ENCODE measurements around the gene NEMP2.
A peak's percentile ranks its signal among the peaks of the same experiment; 100 is the strongest.
"Not testable (repeated sequence)": the region's sequence is repeated elsewhere in the genome, so short reads cannot be mapped to it uniquely, and the experiment has no call there.

NEMP2 gene

DNA sequence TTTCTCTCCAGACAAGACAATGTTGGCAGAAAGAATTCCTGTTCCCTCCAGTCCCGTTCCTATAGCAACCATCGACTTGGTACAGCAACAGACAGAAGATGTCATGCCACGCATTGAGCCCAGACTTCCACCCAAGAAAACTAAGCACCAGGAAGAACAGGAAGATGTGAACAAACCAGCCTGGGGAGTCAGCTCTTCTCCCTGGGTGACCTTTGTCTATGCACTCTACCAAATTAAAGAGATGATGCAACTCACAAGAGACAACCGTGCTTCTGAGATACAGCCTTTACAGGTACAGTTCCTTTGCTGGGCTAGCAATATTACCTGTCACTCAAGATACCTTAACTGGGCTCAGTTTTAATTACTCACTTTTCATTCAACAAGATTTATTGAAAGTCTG, 37.1 kb downstream of the NEMP2 start:
- H3K27ac ChIP-seq = no peak overlapping the region
- DNase-seq (ENCODE audit: low read depth, low spot score) = no peak

DNA sequence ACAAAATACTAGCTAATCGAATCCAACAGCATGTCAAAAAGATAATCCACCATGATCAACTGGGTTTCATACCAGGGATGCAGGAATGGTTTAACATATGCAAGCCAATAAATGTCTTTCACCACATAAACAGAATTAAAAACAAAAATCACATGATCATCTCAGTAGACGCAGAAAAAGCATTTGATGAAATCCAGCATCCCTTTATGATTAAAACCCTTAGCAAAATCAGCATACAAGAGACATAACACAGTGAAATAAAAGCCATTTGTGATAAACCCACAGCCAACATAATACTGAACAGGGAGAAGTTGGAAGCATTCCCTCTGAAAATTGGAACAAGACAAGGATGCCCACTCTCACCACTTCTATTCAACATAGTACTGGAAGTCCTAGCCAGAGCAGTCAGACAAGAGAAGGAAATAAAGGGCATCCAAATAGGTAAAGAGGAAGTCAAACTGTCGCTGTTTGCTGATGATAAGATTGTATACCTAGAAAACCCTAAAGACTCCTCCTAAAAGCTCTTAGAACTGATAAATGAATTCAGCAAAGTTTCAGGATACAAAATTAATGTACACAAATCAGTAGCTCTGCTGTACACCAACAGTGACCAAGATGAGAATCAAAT, 39.8 kb downstream of the NEMP2 start:
- DNase-seq (ENCODE audit: low read depth, low spot score); H3K27ac ChIP-seq: not testable (repeated sequence)

DNA sequence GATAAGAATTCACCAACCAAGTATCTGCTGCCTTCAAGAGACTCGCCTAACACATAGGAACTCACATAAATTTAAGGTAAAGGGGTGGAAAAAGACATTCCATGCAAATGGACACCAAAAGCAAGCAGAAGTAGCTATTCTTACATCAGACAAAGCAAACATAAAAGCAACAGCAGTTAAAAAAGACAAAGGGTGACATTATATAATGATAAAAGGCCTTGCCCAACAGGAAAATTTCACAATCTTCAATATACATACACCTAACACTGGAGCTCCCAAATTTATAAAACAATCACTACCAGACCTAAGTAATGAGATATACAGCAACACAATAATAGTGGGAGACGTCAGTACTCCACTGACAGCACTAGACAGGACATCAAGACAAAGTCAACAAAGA, 41.4 kb downstream of the NEMP2 start:
- DNase-seq (ENCODE audit: low read depth, low spot score) = no peak
- H3K27ac ChIP-seq = no peak overlapping the region

DNA sequence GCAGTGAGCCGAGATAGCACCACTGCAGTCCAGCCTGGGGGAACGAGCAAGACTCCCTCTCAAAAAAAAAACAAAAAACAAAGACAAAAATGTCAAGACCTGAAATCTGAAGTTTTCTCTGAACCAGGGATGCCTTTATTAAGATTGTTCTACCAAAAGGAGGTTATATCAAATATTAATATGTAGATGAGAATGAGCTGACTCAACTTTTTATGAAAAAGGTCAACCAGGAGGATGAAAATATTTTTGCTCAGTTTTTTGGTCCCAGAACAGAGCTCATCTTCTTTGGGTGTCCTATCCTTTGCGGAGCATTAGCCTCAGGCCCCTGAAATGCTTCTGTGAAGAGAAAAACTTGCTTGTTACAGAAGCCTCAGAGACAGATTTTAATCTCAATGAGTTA, 44.0 kb downstream of the NEMP2 start:
- DNase-seq (ENCODE audit: low read depth, low spot score) = no peak
- no peak overlapping the region for H3K27ac ChIP-seq

DNA sequence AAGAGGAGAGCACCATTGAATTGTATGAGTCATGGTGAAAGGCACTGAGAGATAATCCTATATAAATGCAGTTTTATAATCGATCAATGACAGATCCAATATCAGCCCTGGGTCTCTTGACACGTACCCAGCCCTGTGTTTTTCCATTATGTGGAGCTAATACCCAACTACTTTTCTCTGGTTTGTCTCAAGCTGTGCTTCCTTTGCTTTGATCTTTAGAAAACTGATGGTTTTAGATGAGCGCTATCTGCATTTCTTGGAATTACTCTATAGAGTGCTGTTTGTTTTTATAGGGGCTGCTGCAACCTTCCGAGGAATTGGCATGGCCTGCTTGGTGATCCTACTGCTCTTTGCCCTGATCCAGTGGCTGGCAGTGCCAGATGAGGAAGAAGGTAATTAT, 45.0 kb downstream of the NEMP2 start:
- no peak overlapping the region for H3K27ac ChIP-seq
- DNase-seq (ENCODE audit: low read depth, low spot score) = no peak

DNA sequence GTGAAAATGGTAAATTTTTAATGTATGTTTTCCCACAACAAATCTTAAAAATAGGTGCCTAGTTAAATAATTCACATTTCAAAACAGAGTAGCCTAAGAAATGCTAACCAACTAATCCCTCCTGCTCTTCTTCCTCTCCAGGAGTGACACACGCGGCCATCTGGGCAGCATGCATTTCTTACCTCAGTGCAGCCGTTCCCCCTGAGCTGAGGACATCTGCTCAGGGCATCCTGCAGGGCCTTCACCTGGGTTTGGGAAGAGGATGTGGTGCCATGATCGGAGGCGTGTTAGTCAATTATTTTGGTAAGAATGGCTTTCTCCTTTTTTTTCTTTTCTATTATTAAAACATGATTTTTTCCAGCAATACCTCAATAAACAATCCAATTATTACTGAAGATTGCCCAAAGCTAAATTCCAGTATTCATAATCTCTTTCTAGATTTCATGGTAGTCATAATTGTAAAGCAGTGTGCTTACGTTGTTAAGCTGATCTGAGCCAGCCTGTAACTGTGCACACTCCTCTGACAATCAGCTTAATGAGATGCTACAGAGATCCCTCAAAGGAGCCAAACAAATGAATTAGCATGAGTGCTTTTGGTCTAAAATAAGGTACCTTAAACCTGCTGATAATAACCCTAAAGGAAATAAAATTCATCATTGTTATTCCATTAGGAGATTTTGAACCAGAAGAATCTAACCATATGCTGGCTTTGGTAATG, 45.8 kb downstream of the NEMP2 start:
- DNase-seq (ENCODE audit: low read depth, low spot score) = no peak

DNA sequence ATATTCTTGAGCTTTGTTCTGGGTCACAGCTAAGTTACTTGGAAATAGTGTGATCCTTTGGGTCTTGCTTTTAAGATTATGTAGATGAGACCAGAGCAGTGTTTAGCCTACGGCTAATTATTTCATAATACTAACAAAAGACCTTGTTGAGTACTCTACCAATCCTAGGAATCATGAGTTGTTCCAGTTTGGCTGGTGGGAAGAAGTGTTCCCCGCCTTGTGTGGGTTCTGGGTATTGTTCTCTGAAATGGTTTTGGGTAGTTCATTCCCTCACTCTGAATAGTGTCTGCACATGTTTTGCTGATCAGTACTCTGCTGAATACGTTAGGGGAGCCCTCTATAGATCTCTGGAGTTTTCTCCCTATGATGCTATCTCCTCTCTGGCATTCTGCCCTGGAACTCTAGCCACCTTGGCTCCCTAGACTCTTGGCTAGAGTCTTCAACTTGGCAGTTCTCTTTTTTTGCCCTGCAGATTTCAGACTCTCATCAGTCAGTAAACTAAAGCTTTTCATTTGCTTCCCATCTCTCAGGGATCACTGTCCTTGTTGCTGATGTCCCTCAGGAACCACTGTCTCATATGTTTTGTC, 48.4 kb downstream of the NEMP2 start:
- no peak for DNase-seq (ENCODE audit: low read depth, low spot score)
- H3K27ac ChIP-seq = no peak overlapping the region

More for the DNA sequence above, 45.8 kb downstream of the NEMP2 start:
- H3K27ac ChIP-seq = no peak overlapping the region

DNA sequence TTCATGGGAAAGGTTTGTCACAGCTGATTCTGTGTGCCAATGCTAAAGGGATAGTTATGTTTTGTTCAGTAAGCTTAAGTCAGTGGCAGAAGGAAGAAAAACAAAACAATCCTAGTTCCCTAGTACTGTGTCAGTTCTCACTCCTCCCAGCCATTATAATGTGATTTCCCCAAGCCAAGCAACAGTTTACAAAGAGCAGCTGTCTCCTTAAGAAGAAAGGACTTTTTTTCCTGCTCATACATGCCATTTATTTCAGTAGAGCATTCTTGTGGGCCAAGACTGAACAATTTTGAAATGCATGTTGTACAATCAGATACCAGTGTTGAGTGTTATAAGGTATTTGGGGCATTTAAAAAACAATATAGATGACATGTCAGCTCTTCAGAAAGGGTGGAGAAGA, 52.1 kb downstream of the NEMP2 start:
- no peak for DNase-seq (ENCODE audit: low read depth, low spot score)
- no peak overlapping the region for H3K27ac ChIP-seq

DNA sequence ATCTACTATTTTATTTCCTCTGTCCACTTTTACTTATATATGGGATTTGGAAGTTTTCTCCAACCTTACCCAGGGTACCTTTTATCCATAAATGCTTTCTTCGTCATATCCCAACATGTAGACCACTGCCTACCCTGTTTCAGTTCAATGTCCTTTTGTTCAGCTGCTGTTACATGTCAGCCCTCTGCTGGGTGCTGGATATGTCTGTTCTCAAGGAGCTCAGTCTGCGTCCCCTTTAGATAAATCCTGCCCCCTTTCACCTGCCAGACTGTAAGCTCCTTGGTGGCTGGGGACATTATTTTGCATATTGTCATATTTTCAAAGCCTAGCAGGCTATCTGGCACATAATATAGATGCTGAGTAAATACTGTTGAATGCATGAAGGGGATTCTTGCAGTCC, 53.2 kb downstream of the NEMP2 start:
- DNase-seq (ENCODE audit: low read depth, low spot score) = no peak
- no peak overlapping the region for H3K27ac ChIP-seq

DNA sequence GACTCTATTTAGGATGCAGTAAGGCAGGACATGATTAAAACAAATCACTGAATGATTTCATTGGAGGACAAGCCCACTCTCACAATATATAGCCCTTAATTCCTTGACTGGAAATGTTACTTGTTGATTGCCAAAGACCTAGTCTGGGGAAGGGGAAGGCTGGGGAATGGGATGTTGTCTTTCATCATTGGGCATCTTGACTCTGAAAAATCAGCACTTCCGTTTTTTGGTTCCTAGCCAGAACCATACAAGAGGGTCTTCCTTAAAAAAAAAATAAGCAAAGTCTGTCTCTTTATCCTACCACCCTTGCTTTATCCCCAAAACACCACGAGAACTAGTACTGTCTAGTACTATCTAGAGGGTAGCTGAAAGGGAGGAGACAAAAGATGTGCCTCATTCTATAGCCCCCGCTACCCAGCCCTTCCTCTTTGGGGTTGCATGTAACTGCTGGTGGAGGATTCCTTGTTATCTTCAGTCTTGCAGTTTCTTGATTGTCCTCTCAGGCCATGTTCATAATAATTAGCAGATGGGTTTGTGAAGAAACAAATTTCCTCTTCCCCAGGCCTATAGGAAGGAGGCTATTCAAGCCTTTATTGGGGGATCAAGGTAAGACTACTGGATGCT, 55.8 kb downstream of the NEMP2 start:
- DNase-seq (ENCODE audit: low read depth, low spot score) = no peak
- no peak overlapping the region for H3K27ac ChIP-seq

DNA sequence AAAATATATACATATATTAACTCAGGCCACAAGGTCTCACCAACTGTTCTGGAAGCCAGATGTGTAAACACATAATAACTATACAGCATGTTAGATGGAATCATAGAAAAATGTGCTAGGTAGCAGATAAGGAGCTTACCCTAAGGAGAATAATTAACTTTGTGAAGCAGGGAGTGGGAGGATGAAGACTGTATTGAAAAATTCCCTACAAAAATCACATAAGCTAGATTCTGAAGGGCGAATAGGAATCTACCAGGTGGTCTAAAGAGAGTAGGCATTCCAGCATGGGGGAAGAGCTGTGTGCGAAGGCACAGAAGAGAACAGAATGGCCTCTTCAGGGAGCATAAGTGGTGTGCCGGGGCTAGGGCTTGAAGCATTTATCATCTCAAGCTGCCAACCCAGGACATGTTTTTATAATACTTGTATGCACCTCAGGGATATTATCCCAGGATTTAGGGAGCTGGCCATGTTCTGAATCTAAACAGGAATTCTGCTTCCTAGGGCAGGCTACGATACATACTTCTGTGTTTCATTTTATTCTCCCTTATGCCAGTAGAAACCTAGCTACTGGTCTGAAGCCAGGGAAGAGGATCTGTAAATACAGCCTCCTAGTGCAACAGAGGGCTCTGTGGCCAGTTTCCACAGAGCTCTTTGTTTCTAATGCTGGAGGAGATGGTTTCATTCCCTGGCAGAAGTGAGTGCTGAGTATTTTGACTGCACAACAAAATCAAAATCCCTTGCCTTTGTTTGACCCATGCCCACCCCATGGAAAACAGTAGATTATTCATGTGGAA, 56.7 kb downstream of the NEMP2 start:
- no peak for DNase-seq (ENCODE audit: low read depth, low spot score)
- H3K27ac ChIP-seq = no peak overlapping the region

DNA sequence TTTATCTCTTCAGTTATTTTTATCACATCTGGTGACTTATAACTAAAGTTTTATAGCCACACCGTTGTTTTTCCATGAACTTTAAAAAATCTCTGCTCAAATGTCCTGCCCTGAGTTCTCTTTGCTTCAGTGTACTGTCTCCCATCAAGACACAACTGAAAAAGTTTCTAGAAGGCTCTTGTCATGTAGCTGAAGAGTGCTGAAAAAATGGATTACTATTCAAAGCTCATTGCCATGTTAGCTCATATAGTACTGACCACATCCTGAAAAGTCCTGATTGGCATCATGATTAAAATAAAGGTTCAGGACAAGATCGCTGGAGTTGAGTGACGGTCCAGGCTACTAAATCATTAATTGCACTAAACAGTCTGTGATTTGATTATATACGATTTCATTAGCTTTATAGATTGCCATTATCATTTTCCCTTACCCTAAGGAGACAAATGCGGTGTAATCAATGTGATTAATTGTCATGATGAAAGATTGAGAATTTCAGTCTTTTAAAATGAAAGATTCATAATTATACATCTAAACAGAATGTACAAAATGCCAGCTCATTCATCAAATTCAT, 64.2 kb downstream of the NEMP2 start:
- peak overlapping the region; percentile 69 for H3K27ac ChIP-seq
- DNase-seq (ENCODE audit: low read depth, low spot score) = no peak

DNA sequence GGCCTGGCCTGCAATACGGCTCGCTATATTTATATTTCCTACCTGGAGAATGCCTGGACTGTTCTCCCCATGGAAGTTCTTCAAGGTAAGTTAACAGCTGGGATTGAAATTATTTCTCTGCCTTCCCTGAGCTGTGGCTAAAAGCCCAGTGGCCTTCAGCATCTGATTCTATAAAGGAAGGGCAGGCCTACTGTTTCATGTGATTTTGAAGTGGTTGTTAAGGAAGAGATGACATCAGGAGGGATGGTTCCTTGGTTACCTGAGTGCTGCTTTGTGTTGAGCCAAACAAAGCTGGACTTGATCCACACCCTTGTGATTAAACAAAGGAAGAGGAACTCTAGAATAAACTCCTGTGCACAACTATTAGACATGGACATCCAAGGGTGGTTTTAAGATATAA, 64.8 kb downstream of the NEMP2 start:
- peak; percentile 82 for DNase-seq (ENCODE audit: low read depth, low spot score)
- H3K27ac ChIP-seq = peak overlapping the region; percentile 69

DNA sequence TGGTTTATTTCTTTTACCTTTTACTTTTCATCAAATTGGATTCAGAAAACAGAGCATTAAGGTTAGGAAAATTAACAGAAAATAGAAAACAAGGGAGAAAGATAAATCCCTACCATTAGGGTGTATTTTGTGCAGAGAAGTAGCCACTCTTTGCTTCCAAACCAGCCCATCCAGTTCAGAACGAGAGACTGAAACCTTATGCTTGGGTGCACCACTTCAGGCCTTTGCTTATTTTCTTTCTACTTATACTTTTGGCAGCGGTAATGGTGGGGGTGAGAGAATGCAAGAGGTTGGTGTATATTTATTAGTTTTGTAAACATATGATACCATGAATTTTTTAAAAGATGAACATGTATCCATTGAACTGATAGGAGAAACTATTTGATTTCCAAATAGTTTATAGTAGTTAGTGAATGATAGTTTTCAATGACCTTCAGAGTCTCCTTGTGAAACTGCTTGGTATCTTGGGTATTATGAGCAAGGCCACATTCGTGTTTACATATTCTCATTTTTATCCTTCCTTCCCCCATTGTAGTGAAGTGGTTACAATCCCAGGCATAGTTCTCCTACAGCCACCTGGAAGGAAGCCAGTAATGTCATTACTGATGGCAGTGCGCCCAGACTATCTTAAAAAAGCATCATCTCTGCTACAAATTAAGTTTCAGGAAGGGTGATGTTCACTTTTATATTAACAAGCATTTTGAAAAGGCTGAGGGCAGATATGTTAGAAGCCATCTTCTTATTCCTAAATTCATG, 65.5 kb downstream of the NEMP2 start:
- DNase-seq (ENCODE audit: low read depth, low spot score) = peak; percentile 68
- H3K27ac ChIP-seq = peak overlapping the region; percentile 69

DNA sequence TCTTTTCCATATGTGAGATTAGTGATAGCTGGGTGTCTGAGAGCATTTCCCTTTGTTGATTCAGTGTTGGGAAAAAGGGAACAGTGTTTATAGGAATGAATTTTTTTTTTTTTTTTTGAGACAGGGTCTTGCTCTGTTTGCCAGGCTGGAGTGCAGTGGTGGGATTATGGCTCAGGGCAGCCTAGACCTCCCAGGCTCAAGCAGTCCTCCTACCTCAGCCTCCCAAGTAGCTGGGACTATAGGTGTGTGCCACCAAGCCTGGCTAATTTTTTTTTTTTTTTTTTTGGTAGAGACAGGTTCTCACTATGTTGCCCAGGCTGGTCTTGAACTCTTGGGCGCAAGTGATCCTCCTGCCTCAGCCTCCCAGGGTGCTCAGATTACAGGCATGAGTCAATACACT, 66.2 kb downstream of the NEMP2 start:
- peak overlapping the region; percentile 69 for H3K27ac ChIP-seq
- not testable (repeated sequence) for DNase-seq (ENCODE audit: low read depth, low spot score)

DNA sequence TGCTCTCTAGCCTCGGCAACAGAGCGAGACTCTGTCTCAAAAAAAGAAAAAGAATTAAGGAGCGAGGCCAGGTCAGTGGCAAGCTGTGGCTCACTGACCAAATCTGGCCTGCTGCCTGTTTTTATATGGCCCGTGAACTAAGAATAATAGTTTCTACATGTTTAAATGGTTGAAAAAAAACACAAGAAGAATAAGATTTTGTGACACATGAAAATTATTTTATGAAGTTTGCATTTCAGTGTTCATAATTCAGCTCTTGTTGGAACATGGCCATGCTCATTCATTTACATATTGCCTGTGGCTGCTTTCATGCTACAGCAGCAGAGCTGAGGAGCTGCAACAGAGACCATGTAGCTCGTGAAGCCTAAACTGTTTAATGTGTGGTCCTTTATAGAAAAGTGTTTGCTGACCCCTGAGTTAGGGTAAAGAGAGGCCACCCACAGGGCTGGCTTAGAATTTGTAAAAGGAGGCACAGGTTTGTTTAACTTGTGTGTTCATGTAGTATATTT, 66.9 kb downstream of the NEMP2 start:
- no peak for DNase-seq (ENCODE audit: low read depth, low spot score)
- H3K27ac ChIP-seq = no peak overlapping the region

DNA sequence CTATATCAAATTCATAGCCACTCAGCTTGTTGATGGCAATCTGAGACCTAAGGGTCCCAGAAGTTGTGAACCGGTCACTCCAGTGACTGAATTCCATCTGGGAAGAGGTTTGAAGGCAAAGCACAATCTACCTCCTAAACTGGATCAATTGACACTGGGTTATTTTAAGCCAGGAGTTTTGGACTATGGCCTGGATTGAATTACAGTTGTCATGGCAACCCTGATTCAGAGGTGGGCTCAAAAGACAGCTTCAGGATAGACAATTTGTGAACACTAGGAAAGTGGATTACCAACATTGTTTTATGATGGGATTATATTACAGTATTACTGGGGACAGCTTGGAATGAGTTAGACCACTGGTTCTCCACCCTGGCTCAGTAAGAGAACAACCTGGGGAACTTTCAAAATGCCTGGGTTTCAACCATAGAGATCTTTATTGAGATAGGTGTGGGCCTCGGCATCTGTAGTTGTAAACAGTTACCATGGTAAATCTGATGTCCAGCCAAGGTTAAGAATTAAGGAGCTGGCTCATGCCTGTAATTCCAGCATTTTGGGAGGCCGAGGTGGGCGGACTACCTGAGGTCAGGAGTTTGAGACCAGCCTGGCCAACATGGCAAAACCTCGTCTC, 67.6 kb downstream of the NEMP2 start:
- no peak for DNase-seq (ENCODE audit: low read depth, low spot score)
- no peak overlapping the region for H3K27ac ChIP-seq

DNA sequence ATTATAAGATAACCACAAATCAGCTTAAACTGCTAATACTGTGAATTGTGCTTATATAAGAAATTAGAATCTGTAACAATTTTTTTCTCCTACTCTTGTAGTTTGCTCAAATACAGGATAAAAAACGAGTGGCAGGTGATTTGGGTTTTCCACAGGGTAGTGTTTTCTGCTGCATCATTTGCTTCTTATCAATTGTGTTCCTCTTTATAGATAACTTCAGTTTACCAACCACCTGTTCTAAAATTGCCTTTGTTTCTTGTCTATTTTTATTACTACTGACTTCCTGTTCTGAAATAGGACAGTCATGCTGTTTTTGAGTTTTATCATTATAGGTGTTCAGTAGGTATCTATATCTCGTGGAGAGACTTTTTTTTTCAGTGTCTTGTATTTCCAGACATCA, 69.5 kb downstream of the NEMP2 start:
- H3K27ac ChIP-seq = no peak overlapping the region
- no peak for DNase-seq (ENCODE audit: low read depth, low spot score)

DNA sequence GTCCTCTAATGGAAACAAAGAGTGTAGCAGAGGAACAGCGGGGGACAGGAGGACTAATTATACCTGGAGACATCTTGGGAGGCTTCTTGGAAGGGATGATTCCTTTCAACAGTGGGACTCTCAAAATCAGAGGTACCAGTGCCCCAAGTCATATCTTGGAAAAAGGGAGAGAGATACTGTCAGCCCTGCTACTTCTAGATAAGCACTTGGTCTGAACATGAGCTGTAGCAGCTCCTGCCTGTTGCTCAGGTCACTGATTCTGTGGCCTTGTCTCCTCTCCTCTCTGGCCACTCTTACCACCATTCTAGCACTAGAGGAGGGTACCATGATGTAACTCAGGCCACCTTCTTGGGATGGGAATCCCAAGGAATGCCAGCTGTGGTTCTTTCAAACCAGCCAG, 71.9 kb downstream of the NEMP2 start:
- H3K27ac ChIP-seq = no peak overlapping the region
- DNase-seq (ENCODE audit: low read depth, low spot score) = no peak

Measured in epithelial cell of prostate (primary cell).